HUDEP-2 (cell line): ENCODE measurements around the gene WNT5A.

Experiments
- DNase-seq, 76 experiments: peaks; one replicate each; lab custom pipeline; 2025; ENCODE audit not compliant: unreplicated experiment in 76 of 76; lab: John Stamatoyannopoulos, UW

WNT5A gene

DNA sequence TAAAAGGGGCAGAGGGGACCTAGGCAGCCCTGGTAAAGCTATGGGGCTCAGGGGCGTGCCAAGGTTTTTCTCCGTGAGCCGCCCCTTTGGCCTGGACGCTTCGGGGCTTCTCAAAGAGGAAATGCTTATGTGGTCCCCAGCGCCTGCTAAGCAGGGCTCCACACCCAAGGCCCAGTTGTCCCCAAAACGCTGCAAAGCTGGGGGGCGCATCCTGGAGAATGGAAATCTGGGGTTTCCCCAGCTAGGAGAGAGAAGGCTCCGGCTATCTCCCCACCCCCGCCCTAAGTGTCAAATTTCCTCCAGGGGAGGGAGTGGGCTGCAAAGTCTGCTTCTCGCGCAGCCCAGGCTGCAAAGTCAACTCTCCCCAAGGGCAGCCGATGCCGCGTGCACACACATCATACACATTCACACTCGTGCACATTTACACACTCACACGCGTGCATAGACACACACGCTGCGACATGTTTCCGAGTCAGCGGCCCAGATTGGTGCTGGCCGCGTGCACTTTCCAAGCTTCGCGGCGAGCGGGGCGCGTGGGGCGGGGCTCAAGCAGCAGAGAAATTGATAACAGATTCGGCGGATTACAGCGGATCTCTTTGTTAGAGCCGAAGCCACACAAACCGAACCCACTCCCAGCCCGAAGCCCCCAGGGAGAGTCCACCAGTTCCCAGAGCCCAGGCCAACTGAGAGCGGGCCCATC is 4.5 kb downstream of the WNT5A start:
- no peak for DNase-seq

DNA sequence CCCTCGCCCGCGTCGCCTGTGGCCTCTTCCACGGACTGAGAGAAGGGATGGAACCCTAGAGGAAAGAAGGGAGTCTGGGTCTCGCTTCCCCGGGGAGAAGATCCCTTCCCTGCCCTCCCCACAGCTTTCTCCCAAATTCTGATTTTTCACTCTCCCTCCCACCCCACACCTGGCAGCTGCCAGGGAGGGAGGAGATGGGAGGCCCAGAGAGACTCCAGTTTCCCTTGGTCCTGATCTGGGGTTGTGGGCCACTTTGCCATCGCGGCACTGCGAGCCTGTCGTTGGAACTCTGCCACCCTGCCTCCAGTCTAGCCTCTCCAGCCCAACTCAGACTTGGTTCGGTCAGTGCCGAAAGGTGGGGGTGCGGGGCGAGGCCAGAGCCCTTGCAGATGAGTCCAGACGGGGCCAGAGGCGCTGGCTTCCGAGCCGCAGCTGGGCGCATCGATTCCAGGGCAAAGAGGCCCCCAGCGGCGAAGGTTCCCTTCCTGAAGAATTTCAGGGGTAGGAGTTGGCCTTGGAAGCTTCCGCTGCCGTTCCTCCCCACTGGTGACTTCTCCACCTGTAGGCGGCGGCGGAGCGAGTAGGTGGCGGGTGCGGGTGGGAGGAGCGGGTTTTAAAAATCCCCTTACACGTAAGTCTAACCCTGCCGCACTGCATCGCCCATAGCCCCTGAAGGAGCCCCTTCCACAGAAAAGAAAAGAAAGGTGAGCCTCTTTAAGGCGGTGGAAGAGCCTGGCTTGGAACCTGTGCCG is 5.2 kb downstream of the WNT5A start:
- DNase-seq: no peak

DNA sequence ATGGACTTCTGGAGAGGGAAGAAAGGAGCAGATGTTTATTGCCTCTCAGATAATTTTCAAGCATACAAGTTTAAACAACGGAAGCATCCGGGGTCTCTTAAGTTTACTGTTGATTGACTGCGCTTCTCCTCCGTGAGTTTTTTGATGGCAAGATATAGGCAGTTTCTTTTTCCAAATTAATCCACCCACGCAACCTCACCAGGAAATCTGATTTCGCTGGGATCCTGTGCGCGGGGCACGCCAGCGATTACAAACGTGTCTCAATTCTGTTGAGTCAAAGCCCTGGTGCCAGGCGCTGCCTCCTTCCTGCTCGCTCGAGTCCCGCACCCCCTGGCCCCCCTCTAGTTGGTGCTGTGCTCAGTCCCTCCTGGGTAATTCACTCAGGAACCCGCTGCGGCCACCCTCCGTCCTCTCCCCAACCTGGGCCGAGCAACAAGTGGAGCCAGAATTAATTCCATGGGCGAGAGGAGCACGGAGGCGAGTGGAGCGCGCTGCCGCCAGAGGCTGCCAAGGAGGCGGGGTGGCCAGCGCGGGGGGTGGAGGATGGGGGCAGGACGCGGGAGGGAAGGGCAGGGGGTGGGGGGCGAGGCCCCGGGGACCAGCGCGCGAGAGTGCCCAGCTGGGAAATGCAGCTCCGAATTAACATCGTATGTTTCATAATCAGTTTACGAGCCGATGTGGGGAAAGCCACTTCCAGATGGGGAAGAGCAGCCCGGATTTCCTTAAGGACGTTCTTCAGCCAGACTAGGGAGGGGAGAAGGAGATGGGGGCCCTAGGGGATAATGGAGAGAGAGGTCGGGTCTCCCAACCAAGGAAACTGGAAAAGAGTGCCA is 6.0 kb downstream of the WNT5A start:
- no peak for DNase-seq

DNA sequence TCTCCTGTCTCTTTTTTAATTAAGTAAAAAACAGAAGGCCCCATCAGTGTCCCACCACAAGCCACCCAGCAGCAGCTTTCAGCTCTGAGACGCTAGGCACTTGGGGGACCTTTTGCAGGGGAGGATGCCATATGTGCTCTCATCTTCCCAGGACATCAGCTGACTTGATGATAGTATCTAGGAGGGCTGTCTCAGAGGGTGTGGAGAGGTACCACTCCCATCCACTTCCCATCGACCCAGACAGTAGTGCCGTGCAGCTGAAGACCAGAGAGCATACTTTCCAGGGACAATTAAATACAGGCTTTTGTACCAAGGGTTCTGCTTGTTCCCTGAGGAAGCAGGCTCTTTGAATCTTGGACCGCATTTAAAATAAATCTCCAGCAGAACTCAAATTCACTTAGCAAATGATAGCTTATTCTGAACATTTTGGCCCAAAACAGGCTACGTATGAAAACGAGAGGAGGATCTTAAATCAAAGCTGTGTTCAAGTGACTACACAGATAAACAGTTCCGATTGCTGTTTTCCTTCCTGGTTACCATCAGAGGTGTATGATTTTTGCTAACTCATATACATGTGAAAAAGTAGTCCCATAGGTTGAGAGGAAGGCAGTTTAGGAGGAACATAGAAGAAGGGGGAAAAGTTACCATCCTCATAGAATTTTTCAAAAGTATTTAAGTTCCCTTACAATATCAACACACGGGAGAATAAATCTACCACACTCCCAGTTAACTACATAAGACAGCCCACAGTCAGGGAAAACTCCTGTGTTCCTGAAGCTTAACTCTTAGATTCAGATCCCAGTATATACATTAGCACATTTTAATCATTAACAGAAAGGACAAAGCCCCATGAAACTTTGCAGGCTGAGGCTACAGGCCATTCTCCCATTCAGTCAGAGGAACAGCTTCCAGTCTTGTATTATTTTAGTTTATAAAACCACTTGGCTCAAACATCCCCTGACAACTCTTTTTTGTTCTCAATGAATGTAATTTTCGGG is 9.5 kb downstream of the WNT5A start:
- no peak for DNase-seq

DNA sequence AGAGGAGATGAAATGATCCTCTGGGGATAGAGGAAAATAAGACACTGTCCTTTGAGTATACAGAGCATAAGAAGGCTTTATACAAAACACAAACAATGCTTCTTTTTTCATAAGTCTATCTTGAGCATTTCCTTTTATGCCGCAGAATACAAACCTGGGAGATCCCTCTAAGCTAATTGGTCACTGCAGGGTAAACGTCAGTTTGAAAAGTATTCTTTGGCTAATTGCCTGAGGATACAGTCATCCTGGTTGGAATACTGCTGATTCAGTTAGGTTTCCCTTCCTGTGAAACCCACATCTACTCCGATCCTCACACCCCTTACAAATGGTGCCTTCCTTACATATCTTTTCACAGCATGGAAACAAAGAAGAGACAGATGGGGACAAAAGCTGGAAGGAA is 10.6 kb downstream of the WNT5A start:
- no peak for DNase-seq

DNA sequence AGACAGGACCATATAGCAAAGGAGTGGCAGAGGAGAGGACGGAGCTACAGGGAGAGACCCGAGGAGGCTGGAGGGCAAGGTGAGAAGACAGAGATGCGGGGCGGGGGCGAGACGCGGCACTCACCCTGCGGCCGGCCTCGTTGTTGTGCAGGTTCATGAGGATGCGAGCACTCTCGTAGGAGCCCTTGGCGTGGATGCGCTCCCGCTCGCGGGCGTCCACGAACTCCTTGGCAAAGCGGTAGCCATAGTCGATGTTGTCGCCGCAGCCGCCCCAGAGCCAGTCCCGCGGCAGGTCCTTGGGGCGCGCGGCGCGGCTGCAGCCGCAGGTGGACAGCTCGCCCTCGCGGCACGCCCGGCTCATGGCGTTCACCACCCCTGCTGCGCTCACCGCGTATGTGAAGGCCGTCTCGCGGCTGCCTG is 12.9 kb downstream of the WNT5A start:
- no peak for DNase-seq

DNA sequence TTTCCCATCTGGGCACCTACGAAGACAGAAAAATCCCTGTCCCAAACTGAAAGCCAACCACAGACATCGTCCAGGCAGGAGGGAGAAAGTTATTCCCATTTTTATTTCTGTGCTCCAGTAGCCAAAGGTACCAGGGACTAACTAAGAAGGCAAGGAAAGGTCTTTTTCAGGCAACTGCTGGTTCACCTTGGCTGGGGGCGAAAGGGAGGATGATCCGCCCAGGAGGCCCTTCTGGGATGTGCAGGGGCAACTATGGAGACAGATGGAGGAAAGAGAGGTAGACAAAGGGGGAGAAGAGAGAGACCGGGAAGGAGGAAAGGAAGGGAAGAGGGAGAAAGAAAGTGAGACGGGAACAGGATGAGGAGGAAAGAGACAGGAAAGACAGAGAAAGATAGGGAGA is 13.3 kb downstream of the WNT5A start:
- no peak for DNase-seq

DNA sequence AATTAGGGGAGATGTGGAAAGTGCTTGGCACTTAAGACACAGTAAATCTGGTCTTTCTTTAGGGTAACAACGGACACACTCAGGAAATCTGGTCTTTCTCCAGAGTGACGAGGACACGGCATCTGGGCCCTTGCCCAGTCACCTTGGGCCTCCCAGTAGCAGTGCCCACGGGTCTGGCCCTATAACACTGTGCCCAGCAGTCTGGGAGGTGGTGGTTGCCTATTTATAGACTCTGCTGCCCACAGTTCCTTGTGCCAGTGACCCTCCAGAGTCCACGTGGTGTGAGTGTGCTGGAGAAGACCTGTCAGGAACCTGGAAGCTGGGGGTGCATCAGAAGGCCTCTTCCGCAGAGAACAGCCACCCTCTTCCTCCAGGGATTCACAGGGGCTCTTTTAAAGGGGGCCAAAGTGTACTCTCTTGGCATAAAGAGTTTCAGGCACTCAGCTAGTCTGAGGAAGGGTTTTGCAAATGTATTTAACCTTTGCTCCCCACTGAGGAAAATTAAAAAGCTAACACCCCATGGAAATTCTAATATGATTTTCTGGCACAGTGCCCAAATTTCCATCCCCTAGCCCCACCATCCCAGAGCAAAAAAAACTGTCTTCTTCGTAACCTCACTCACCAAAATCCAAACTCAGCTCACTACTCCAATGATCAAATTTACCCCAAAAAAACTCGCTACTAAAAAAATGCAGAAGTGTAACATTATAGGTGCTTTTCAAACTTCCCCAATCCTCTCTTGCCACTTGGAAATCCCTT is 15.4 kb downstream of the WNT5A start:
- no peak for DNase-seq

DNA sequence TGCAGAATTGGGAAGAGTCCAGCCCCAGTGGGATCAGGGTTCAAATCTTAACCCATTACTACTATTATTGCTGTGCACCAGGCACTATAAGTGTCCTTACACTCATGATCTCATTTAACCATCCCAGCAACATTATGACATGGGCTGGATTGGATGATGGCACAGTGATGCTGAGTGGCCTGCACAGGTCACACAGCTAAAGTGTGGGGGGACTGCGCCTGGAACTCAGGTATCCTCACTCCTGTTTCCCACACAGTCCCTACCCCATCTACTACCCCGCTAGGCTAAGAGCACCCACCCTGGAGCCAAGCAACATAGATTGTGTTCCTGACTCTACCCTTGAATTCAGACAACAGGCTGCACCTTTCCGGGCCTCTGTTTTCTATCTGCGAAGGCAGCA is 16.0 kb downstream of the WNT5A start:
- no peak for DNase-seq

DNA sequence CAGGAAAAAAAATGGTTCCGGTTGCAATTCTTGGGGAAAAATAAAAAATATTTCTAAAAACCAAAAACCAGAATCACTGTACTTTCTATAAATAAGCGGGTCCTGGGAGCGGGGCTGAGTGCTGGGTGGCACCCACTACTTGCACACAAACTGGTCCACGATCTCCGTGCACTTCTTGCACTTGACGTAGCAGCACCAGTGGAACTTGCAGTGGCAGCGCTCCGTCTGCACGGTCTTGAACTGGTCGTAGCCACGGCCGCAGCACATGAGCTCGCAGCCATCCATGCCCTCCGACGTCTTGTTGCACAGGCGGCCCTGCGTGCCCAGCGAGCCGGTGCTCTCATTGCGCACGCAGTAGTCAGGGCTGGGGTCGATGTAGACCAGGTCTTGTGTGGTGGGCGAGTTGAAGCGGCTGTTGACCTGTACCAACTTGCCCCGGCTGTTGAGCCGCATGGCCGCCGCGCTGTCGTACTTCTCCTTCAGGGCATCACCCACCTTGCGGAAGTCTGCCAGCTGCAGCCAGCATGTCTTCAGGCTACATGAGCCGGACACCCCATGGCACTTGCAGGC is 17.1 kb downstream of the WNT5A start:
- DNase-seq: no peak

DNA sequence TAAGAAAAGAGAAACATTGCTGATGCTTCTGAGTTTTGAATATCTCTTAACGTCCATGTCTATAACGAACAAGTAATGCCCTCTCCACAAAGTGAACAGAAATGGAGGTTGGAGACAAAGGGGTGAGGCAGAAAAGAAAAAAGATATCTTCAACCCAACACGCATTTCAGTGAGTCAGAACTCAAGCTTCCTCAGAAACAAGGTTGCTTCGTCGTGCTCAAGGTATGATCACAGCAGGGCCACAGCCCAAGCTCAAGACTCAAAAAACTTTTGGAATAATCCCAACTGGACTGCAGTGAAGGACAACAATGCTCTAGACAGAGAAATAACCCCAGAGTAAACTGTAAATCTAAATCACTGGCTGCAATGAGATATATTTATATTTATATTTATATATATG is 18.9 kb downstream of the WNT5A start:
- DNase-seq: no peak

DNA sequence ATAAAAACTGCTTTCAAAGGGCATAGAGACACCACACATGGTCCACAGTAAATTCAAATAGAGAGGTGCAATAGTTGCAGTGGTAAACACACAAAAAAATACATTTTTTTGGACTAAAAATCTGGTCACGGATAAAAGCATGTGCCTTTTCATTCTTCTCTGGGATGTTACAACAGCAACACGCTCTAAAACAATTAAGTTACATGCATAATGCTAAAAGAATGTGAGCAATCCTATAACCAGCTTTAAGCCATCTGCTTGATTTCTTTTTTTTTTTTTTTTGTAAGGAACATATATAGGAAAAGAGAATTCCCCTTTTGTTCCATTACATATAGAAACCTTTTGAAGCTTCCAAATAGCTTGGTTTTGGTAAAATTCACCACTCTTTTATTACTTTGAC is 20.0 kb downstream of the WNT5A start:
- DNase-seq: no peak

DNA sequence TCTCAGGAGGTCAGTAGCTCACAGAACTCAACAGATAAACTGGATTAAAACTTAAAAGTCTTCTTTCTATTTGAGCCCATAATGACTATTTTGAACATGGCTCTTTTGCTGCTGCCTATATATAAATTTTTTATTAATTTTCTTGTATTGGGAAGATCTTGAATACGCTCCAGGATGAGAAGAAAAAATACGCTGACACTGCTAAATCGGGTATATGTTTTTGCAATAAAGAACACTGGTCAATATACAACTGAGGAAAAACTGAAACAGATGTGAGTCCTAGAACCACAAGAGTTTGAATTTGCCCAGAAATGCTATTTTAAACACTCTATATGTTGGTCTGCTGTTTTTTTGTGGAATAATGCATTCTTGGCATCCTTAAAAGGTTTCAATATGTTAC is 20.6 kb downstream of the WNT5A start:
- DNase-seq: no peak

DNA sequence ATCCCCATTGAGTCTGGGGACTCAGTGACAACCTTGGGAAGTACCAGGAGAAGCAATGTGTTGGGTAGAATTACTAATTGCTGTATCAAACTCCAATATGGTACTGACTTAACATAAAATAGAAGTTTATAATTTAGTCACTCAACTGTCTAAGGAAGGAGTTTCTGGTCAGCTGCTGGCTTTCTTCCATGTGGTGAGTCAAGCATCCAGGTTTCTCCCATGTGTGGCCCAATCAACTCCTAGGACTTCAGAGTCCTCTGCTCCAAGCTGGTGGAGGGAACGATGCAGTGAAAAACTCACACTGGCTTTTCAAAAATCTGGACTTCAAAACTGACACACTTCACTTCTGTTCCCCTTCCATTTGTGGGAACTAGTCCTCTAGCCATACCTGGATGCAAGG is 25.2 kb downstream of the WNT5A start:
- no peak for DNase-seq

DNA sequence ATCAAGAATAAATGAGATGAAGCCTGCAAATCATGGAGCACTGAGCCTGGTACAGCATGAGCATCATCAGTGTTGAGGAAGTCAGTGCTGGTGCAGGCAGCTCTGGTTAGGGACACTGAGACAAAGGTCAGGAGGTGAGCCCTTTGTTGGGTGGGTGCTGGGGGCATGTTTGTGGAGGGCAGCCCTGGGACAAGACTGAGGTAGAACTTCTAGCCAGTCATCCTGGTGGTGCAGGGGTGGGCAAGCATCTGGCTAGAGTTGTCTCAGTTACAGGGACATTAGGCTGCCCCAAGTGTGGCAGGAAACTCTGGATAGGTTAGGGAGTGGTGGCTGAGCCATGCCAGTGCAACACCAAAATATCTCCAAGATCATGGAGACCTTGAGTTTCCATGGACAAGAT is 27.3 kb downstream of the WNT5A start:
- no peak for DNase-seq

DNA sequence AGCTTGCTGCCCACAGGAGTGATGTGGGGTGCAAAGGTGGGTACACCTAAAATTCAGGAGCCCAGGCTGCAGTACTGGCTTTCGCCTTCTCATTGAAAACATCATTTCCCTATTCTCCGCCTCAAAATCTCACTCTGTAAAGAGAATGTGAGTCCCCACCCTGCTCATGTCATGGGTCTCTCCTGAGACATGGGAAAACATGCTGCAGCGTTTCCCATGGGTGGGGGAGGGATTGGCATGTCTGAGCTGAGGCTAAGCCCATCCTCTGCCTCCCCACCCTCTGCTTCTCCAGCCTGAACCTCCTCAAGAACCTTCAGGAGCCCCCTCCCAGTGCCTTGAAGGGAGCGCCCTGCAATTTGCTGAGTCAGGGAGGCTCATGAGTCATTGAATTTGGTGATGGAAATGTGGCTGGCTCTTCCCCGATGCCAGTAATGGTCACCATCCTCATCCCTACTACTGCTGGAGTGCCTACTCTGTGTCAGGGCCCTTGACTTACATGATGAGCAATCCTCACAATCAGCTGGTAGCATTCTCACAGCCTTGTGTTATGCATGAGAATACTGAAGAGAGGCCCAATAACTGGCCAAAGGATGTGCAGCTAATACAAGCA is 28.8 kb downstream of the WNT5A start:
- no peak for DNase-seq

DNA sequence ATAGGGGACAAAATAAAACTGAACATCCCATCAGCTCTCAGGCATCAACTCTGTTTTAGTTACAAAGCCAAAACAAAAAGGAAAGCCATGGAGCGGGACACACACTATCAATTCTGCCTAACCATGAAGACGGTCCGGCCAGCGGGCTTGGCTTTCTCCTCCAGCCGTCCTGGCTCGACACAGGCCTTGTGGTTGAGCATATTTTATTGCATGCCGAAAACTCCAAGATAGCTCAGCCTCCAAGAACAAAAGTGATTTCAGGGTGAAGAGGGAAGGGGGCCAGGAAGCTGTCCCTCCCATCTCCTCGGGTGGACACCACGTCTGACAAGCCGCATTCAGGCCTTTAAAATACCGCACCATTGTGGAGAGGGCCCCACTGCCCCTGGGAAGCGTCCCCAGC is 31.2 kb downstream of the WNT5A start:
- no peak for DNase-seq

DNA sequence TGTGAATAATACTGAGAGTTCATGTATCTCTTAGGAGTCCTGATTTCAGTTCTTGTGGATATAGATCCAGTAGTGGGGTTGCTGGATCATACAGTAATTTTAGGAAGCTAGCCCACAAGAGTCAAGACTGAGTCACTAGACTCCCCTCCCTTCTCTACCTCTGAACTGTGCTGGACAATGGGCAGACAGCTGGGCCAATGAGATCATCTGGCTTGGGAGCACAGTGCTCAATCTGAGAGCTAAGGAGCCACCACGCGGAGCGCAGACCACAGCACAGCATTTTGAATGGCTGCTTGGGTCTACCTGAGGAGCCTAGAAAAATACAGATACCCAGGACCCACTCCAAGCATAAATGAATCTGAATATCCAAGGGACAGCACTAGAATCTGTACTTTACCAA is 32.5 kb downstream of the WNT5A start:
- no peak for DNase-seq

DNA sequence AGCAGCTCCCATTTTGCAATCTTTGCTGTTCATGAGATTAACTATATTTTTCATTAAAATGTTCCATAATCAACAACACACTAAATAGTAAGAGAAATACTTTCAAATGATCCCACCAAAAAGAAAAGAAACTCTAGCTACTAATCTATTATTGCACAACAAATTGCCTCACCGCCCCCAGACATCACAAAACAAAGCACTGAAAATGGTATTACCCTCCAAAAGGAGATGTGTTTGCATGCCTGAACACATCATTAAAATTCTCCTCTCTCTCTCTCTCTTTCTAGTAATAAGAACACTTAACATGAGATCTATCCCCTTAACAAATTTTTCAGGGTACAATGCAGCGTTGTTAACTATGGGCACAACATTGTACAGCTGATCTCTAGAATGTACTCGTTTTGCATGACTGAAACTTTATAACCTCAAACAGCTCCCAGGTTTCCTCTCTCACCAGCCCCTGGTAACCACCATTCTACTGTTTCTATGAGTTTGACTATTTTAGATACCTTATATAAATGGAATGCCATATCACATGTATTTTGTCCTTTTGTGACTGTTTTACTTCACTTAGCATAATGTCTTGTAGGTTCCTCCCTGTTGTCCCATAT is 33.1 kb downstream of the WNT5A start:
- no peak for DNase-seq
